ENCODE data around the gene DMRTA2. TPM values are rescaled to one million over a fixed set of nuclear protein-coding genes. Genes with fewer than 3 reads are reported as not detected.

Gene DMRTA2
- total RNA-seq, 2 donors from 2014 or later: not detected

- H3K27me3 ChIP-seq: no peaks in the 10 kb centered on the region
- ATAC-seq (no peak), DNase-seq (no peak)
- intact Hi-C loops (cut with DNase I): loop anchor here (10.0 kb wide), 1 partner anchor 231 kb away; no protein-coding TSS in a partner anchor
- no peak overlapping the region for H3K27ac ChIP-seq
- H3K36me3 ChIP-seq (replicated peaks in 1 of 2; ENCODE audit: insufficient read depth in 1 of 2, low read depth in 2 of 2): no peaks in the 10 kb centered on the region
- TF ChIP-seq CTCF (IDR thresholded peaks at IDR 0.05) (no peak), POLR2A (IDR thresholded peaks at IDR 0.05) (no peak)
- peaks cover 0 to 6% (median 0%) of the 10 kb centered on the region in 3 donors for H3K9me3 ChIP-seq
- H3K4me3 ChIP-seq: no peak overlapping the region
- peaks cover 2% of the 10 kb centered on the region for H3K4me1 ChIP-seq
- WGBS, 2 donors: 73 to 88% methylated on average over 1 of the region's 1 CpG
Observed at GRCh38 chr1:50373532-50373931, 49.7 kb downstream of the DMRTA2 start.

GRCh38 chr1:50371749-50372148 lies 51.5 kb downstream of the DMRTA2 start:
- H3K4me3 ChIP-seq: no peak overlapping the region
- DNase-seq (no peak), ATAC-seq (no peak)
- peaks cover 9% of the 10 kb centered on the region for H3K4me1 ChIP-seq
- H3K27me3 ChIP-seq: no peaks in the 10 kb centered on the region
- peaks cover 0 to 6% (median 0%) of the 10 kb centered on the region in 3 donors for H3K9me3 ChIP-seq
- WGBS, 2 donors: 39 to 61% methylated on average over 3 of the region's 3 CpGs
- TF ChIP-seq POLR2A (IDR thresholded peaks at IDR 0.05): no peak
- intact Hi-C loops (cut with DNase I): loop anchor here (10.0 kb wide), 1 partner anchor 233 kb away; no protein-coding TSS in a partner anchor
- no peaks in the 10 kb centered on the region for H3K36me3 ChIP-seq (replicated peaks in 1 of 2; ENCODE audit: insufficient read depth in 1 of 2, low read depth in 2 of 2)
- H3K27ac ChIP-seq: no peak overlapping the region

- no peaks in the 10 kb centered on the region for H3K36me3 ChIP-seq (replicated peaks in 1 of 2; ENCODE audit: insufficient read depth in 1 of 2, low read depth in 2 of 2)
- H3K4me1 ChIP-seq: peaks cover 9% of the 10 kb centered on the region
- no peak for TF ChIP-seq POLR2A (IDR thresholded peaks at IDR 0.05)
- TF ChIP-seq CTCF (IDR thresholded peaks at IDR 0.05): no peak
- no peak overlapping the region for H3K4me3 ChIP-seq
- no peak overlapping the region for H3K27ac ChIP-seq
- H3K9me3 ChIP-seq: no peaks in the 10 kb centered on the region
- 62 to 65% methylated on average over 7 of the region's 7 CpGs for WGBS, 2 donors
- ATAC-seq (no peak), DNase-seq (no peak)
- intact Hi-C loops (cut with DNase I): loop anchor here (10.0 kb wide), 1 partner anchor 235 kb away; no protein-coding TSS in a partner anchor
- no peaks in the 10 kb centered on the region for H3K27me3 ChIP-seq
Observed at GRCh38 chr1:50369830-50370229, 53.4 kb downstream of the DMRTA2 start.

- no peak overlapping the region for H3K4me3 ChIP-seq
- no peaks in the 10 kb centered on the region for H3K9me3 ChIP-seq
- ATAC-seq: no peak
- no peak for DNase-seq
- H3K27me3 ChIP-seq: no peaks in the 10 kb centered on the region
- TF ChIP-seq POLR2A (IDR thresholded peaks at IDR 0.05) (no peak), CTCF (IDR thresholded peaks at IDR 0.05) (no peak)
- H3K4me1 ChIP-seq: peaks cover 9% of the 10 kb centered on the region
- 29 to 34% methylated on average over 5 of the region's 5 CpGs for WGBS, 2 donors
- H3K36me3 ChIP-seq (replicated peaks in 1 of 2; ENCODE audit: insufficient read depth in 1 of 2, low read depth in 2 of 2): no peaks in the 10 kb centered on the region
- intact Hi-C loops (cut with DNase I): no loop called here
- no peak overlapping the region for H3K27ac ChIP-seq
Observed at GRCh38 chr1:50369008-50369634, 54.1 kb downstream of the DMRTA2 start.

- peak; percentile 63 for ATAC-seq
- peak; percentile 36 to 63 (median 56) for DNase-seq
- 11 to 15% methylated on average over 31 of the region's 31 CpGs for WGBS, 2 donors
- H3K27ac ChIP-seq: no peak overlapping the region
- peak; percentile 81 to 96 (median 84) for TF ChIP-seq CTCF (IDR thresholded peaks at IDR 0.05)
- TF ChIP-seq POLR2A (IDR thresholded peaks at IDR 0.05): no peak
- H3K36me3 ChIP-seq (replicated peaks in 1 of 2; ENCODE audit: insufficient read depth in 1 of 2, low read depth in 2 of 2): no peaks in the 10 kb centered on the region
- intact Hi-C loops (cut with DNase I): no loop called here
- no peaks in the 10 kb centered on the region for H3K9me3 ChIP-seq
- H3K27me3 ChIP-seq: no peaks in the 10 kb centered on the region
- H3K4me3 ChIP-seq: no peak overlapping the region
- H3K4me1 ChIP-seq: peaks cover 9% of the 10 kb centered on the region
Observed at GRCh38 chr1:50368179-50369007, 54.9 kb downstream of the DMRTA2 start.

All from body of pancreas (tissue), 4 donors.